Activated B cell treated with CpG ODN at 0.5 μM for 24 hours (primary cell): ENCODE measurements around the gene SEL1L3. TPM values are rescaled to one million over a fixed set of nuclear protein-coding genes. Genes with fewer than 3 reads are reported as not detected.
A peak's percentile ranks its signal among the peaks of the same experiment; 100 is the strongest.

Source experiments
- ATAC-seq: fragments of 200-7000 bp; cut with Tn5 transposase; one replicate; pipeline ENCODE4 v1.10.0; 2021; ENCODE audit warnings: low read depth, mild to moderate bottlenecking, moderate library complexity
- CTCF ChIA-PET: fragments of 350-600 bp; sonication (Branson Sonifier 250); formaldehyde crosslinking; loops from one replicate; lab custom pipeline; 2021; ENCODE audit warnings: antibody characterized with exemption; lab: Charles Lee
- POLR2A ChIA-PET: fragments of 350-600 bp; sonication (Branson Sonifier 250); formaldehyde crosslinking; loops from one replicate; lab custom pipeline; 2021; ENCODE audit warnings: antibody characterized with exemption; lab: Charles Lee
- DNase-seq: peaks from one replicate; pipeline ENCODE4 v3.0.0; 2022
- H3K27ac Mint-ChIP-seq: one replicate; pipeline ENCODE4 v1.8.0; 2020; ENCODE audit warnings: mixed read lengths
- H3K27me3 Mint-ChIP-seq: one replicate; pipeline ENCODE4 v1.8.0; 2021; ENCODE audit warnings: mixed read lengths
- H3K36me3 Mint-ChIP-seq: one replicate; pipeline ENCODE4 v1.8.0; 2021; ENCODE audit warnings: low read depth, mixed read lengths
- H3K4me1 Mint-ChIP-seq: one replicate; pipeline ENCODE4 v1.8.0; 2021; ENCODE audit warnings: mixed read lengths
- H3K4me3 Mint-ChIP-seq: one replicate; pipeline ENCODE4 v1.8.0; 2020; ENCODE audit warnings: mild to moderate bottlenecking, mixed read lengths
- H3K9me3 Mint-ChIP-seq: one replicate; pipeline ENCODE4 v1.8.0; 2020; ENCODE audit warnings: mixed read lengths
- CTCF ChIP-seq: fragments of 200-600 bp; IDR thresholded peaks from one replicate; pipeline ENCODE4 v1.8.0; 2022; ENCODE audit warnings: antibody characterized with exemption, mild to moderate bottlenecking
- intact Hi-C: fragments of 100-400 bp; cut with micrococcal nuclease; formaldehyde crosslinking; loops from one replicate; pipeline ENCODE4 v1.15.1; 2024
- total RNA-seq: library from RNA; stranded (reverse); gene quantifications from 2 replicates; pipeline ENCODE4 v1.2.3, GENCODE V29; 2022

Gene SEL1L3
- total RNA-seq, 1 donor from 2014 or later: 113 TPM

- H3K4me3 Mint-ChIP-seq: peak overlapping the region; percentile 61
- ChIA-PET CTCF (no interaction called here), POLR2A (interaction anchor here (1.2 to 9.8 kb wide), 6 partner anchors 14 to 33 kb away, joined by 3 to 99 read pairs (median 10); partner anchors contain the start of gene SMIM20)
- no peak for TF ChIP-seq CTCF
- intact Hi-C loops: loop anchor here (1.0 to 10.0 kb wide), 3 partner anchors 24 to 985 kb away; partner anchors contain the start of genes SMIM20 and STIM2
- no peak for DNase-seq
- no peaks in the 10 kb centered on the region for H3K9me3 Mint-ChIP-seq
- peaks cover 4% of the 10 kb centered on the region for H3K36me3 Mint-ChIP-seq
- peak overlapping the region; percentile 89 for H3K27ac Mint-ChIP-seq
- peaks cover 81% of the 10 kb centered on the region for H3K4me1 Mint-ChIP-seq
- no peaks in the 10 kb centered on the region for H3K27me3 Mint-ChIP-seq
- ATAC-seq: peak; percentile 61
These were observed 17.3 kb upstream of the SEL1L3 start for GRCh38 chr4:25879991-25880651.

DNA sequence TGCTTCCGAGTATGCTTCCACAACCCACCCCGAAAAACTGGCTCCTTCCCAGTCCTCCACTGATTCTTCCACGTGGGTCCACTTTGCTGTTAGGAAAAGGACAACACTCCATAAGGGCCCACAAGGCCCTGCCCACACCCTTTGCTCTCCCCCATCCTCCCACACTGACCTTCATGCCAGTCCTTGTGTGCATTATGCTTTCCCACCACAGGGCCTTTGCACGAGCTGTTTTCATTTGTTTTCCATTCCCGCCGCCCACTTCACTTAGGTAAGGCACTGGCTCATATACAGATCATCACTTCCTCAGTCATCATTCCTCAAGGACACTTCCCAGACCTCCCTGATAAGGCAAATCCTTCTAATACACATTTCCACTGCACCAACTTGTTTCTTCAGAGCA is 16.8 kb upstream of the SEL1L3 start:
- Mint-ChIP-seq H3K27ac (peak overlapping the region; percentile 89), H3K4me1 (peaks cover 81% of the 10 kb centered on the region)

DNA sequence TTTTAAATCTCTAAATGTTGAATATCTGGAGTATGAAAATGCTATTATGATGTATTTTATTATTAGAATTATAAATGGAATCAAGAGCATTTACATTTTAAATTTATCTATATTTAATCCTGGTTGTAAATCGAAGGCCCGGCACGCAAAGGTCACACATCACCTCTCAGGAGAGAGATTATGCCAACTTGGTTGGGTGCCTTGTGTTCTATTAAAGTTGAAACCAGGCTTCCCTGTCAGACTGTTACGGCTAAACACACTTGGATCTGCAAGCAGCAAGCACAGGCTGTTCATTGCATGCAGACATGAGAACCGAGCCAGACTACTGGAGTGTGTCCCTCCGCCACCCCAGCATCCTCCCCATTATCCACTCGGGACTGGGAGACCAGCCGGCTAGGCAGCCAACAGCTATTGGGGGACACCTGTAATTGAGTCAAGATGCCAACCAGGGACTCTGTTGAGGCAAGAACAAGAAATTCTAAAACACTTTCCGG is 16.4 kb upstream of the SEL1L3 start:
- H3K27ac Mint-ChIP-seq: peak overlapping the region; percentile 89
- ATAC-seq: no peak
- no peak for DNase-seq
- peak overlapping the region; percentile 61 for H3K4me3 Mint-ChIP-seq
- intact Hi-C loops: loop anchor here (10.0 kb wide), 1 partner anchor 986 kb away; the partner anchor contains the start of gene STIM2
- TF ChIP-seq CTCF: no peak
- ChIA-PET CTCF (no interaction called here), POLR2A (interaction anchor here (0.8 to 9.8 kb wide), 9 partner anchors 10 to 34 kb away, joined by 3 to 99 read pairs (median 11); partner anchors contain the start of genes SEL1L3 and SMIM20)
- no peaks in the 10 kb centered on the region for H3K9me3 Mint-ChIP-seq
- H3K4me1 Mint-ChIP-seq: peaks cover 81% of the 10 kb centered on the region
- no peaks in the 10 kb centered on the region for H3K27me3 Mint-ChIP-seq
- peaks cover 4% of the 10 kb centered on the region for H3K36me3 Mint-ChIP-seq

More for the DNA sequence above, 16.8 kb upstream of the SEL1L3 start:
- DNase-seq (no peak), ATAC-seq (no peak)
- peak overlapping the region; percentile 61 for H3K4me3 Mint-ChIP-seq
- intact Hi-C loops: loop anchor here (10.0 kb wide), 1 partner anchor 985 kb away; the partner anchor contains the start of gene STIM2
- peaks cover 4% of the 10 kb centered on the region for H3K36me3 Mint-ChIP-seq
- H3K27me3 Mint-ChIP-seq: no peaks in the 10 kb centered on the region
- ChIA-PET CTCF (no interaction called here), POLR2A (interaction anchor here (1.2 to 9.8 kb wide), 6 partner anchors 13 to 34 kb away, joined by 3 to 99 read pairs (median 10); partner anchors contain the start of gene SMIM20)
- no peaks in the 10 kb centered on the region for H3K9me3 Mint-ChIP-seq
- no peak for TF ChIP-seq CTCF

- Mint-ChIP-seq H3K4me3 (peak overlapping the region; percentile 41), H3K27ac (peak overlapping the region; percentile 89), H3K27me3 (no peaks in the 10 kb centered on the region), H3K36me3 (peaks cover 4% of the 10 kb centered on the region), H3K4me1 (peaks cover 81% of the 10 kb centered on the region), H3K9me3 (no peaks in the 10 kb centered on the region)
- ChIA-PET POLR2A (interaction anchor here (0.8 to 9.8 kb wide), 8 partner anchors 10 to 35 kb away, joined by 3 to 99 read pairs (median 12); partner anchors contain the start of genes SEL1L3 and SMIM20), CTCF (interaction anchor here (0.7 kb wide), 1 partner anchor 36 kb away, joined by 3 read pairs; no protein-coding TSS in a partner anchor)
- intact Hi-C loops: loop anchor here (10.0 kb wide), 1 partner anchor 986 kb away; the partner anchor contains the start of gene STIM2
- TF ChIP-seq CTCF: no peak
- ATAC-seq: peak; percentile 54
- no peak for DNase-seq
These were observed 15.9 kb upstream of the SEL1L3 start for GRCh38 chr4:25878676-25879075.
